PC-3 (cell line): ENCODE results near the gene PPP1R13B. TPM values are rescaled to one million over a fixed set of nuclear protein-coding genes. Genes with fewer than 3 reads are reported as not detected.
A peak's percentile ranks its signal among the peaks of the same experiment; 100 is the strongest.
"Not testable (repeated sequence)": the region's sequence is repeated elsewhere in the genome, so short reads cannot be mapped to it uniquely, and the experiment has no call there.

Experiments used
- ATAC-seq: fragments of 200-7000 bp; cut with Tn5 transposase; 2 replicates; pipeline ENCODE4 v1.9.1; 2020; ENCODE audit warnings: mild to moderate bottlenecking, moderate library complexity
- BruUV-seq: library from RNA; stranded (reverse); fragments of 400-500 nt; replicated peaks from 2 replicates; lab custom pipeline; 2021; lab: Mats Ljungman, UMichigan
- CTCF ChIA-PET: fragments of 300-600 bp; sonication (Branson Sonifier 250); formaldehyde crosslinking; loops from one replicate; lab custom pipeline; 2022; ENCODE audit warnings: antibody characterized with exemption; lab: Charles Lee
- POLR2A ChIA-PET: fragments of 300-600 bp; sonication (Branson Sonifier 250); formaldehyde crosslinking; loops from one replicate; lab custom pipeline; 2022; ENCODE audit warnings: antibody characterized with exemption; ENCODE audit not compliant: unreplicated experiment; lab: Charles Lee
- DNase-seq: peaks from one replicate; pipeline ENCODE4 v3.0.0-alpha.2; 2015
- H2AFZ ChIP-seq: fragments of 300-600 bp; sonication (generic); 2 replicates; pipeline ENCODE4 v1.6.0; 2016; ENCODE audit warnings: antibody characterized with exemption, low read length
- H3F3A ChIP-seq: fragments of 300-600 bp; sonication (generic); one replicate; pipeline ENCODE4 v1.6.0; 2017; ENCODE audit warnings: antibody characterized with exemption, low read length, control low read depth, mild to moderate bottlenecking; ENCODE audit not compliant: unreplicated experiment
- H3K27ac ChIP-seq: fragments of 300-600 bp; sonication (generic); 2 replicates; pipeline ENCODE4 v1.5.1; 2016; ENCODE audit warnings: mild to moderate bottlenecking, low read length
- H3K27me3 ChIP-seq: fragments of 300-600 bp; sonication (generic); 2 replicates; pipeline ENCODE4 v1.6.1; 2016; ENCODE audit warnings: low read length, mixed read lengths
- H3K36me3 ChIP-seq: fragments of 300-600 bp; sonication (generic); 2 replicates; pipeline ENCODE4 v1.6.1; 2016; ENCODE audit warnings: low read depth, mixed run types, low read length, mixed read lengths
- H3K4me1 ChIP-seq: fragments of 300-600 bp; sonication (generic); 2 replicates; pipeline ENCODE4 v1.5.1; 2016; ENCODE audit warnings: low read length; ENCODE audit not compliant: insufficient read depth
- H3K4me2 ChIP-seq: fragments of 300-600 bp; sonication (generic); 2 replicates; pipeline ENCODE4 v1.6.0; 2016; ENCODE audit warnings: low read length
- H3K4me3 ChIP-seq: fragments of 300-600 bp; sonication (generic); 2 replicates; pipeline ENCODE4 v1.5.1; 2016; ENCODE audit warnings: mild to moderate bottlenecking, low read length, mixed read lengths
- H3K79me2 ChIP-seq: fragments of 300-600 bp; sonication (generic); 2 replicates; pipeline ENCODE4 v1.6.1; 2017; ENCODE audit warnings: low read length, mixed read lengths
- H3K9ac ChIP-seq: fragments of 300-600 bp; sonication (generic); 2 replicates; pipeline ENCODE4 v1.6.0; 2016; ENCODE audit warnings: mild to moderate bottlenecking, low read length
- H3K9me2 ChIP-seq: fragments of 300-600 bp; sonication (generic); replicated peaks from 2 replicates; pipeline ENCODE4 v1.6.1; 2016; ENCODE audit warnings: mixed run types, low read length, mixed read lengths
- H3K9me3 ChIP-seq: fragments of 300-600 bp; sonication (generic); 2 replicates; pipeline ENCODE4 v1.6.1; 2016; ENCODE audit warnings: low read length, mixed read lengths
- H4K20me1 ChIP-seq: fragments of 300-600 bp; sonication (generic); 2 replicates; pipeline ENCODE4 v1.6.1; 2016; ENCODE audit warnings: low read length, mixed read lengths
- CTCF ChIP-seq: fragments of 300-600 bp; sonication (generic); conservative IDR thresholded peaks from 2 replicates; pipeline ENCODE4 v1.5.1; 2017; ENCODE audit warnings: antibody characterized with exemption, low read depth, mild to moderate bottlenecking, low read length
- EZH2 ChIP-seq: fragments of 300-600 bp; sonication (generic); IDR thresholded peaks from one replicate; pipeline ENCODE4 v1.6.1; 2017; ENCODE audit warnings: antibody characterized with exemption, mild to moderate bottlenecking, low read length; ENCODE audit not compliant: unreplicated experiment
- EZH2phosphoT487 ChIP-seq: fragments of 300-600 bp; sonication (generic); IDR thresholded peaks from 2 replicates; pipeline ENCODE4 v1.6.1; 2018; ENCODE audit warnings: mild to moderate bottlenecking, antibody characterized with exemption, low read length, borderline replicate concordance
- intact Hi-C: fragments of 100-400 bp; cut with micrococcal nuclease; formaldehyde crosslinking; loops from 2 replicates; pipeline ENCODE4 v1.9.0; 2023
- total RNA-seq: library from RNA; depleted of rRNA; stranded (reverse); fragments of >200 nt; gene quantifications from 2 replicates; pipeline ENCODE4 v1.2.3, GENCODE V29; 2014

Gene PPP1R13B
- total RNA-seq, 1 experiment from 2014 or later: 13.0 TPM

GRCh38 chr14:103889313-103890051 is 42.1 kb upstream of the PPP1R13B start:
- BruUV-seq: no TSS peak

GRCh38 chr14:103889002-103889312 is 41.6 kb upstream of the PPP1R13B start:
- POLR2A ChIA-PET: interaction anchor here (0.6 kb wide), 1 partner anchor 264 kb away, joined by 7 read pairs; no protein-coding TSS in a partner anchor
- H3K9me2 ChIP-seq, intact Hi-C loops, H3K4me3 ChIP-seq, BruUV-seq, H3K27ac ChIP-seq, H3K79me2 ChIP-seq, H3K9ac ChIP-seq, H3K4me1 ChIP-seq, H3K36me3 ChIP-seq, H3F3A ChIP-seq, ATAC-seq, H3K4me2 ChIP-seq, H4K20me1 ChIP-seq, H3K9me3 ChIP-seq, DNase-seq, H3K27me3 ChIP-seq: not testable (repeated sequence)
- H2AFZ ChIP-seq: 0 out of 2 replicates have a peak overlapping the region, but pooled peaks have one; percentile 6
- CTCF ChIA-PET: interaction anchor here (0.6 to 0.9 kb wide), 2 partner anchors 81 to 124 kb away, joined by 3 to 4 read pairs; no protein-coding TSS in a partner anchor

More at GRCh38 chr14:103889313-103890051, 42.1 kb upstream of the PPP1R13B start:
- ChIA-PET POLR2A (no interaction called here), CTCF (interaction anchor here (0.9 kb wide), 1 partner anchor 81 kb away, joined by 3 read pairs; no protein-coding TSS in a partner anchor)
- DNase-seq: peak; percentile 7
- 0 out of 2 replicates have a peak, but pooled peaks cover 3% of the 10 kb centered on the region for H3K4me1 ChIP-seq
- TF ChIP-seq EZH2: no peak
- no peak for TF ChIP-seq EZH2phosphoT487
- TF ChIP-seq CTCF: no peak
- no peaks in the 10 kb centered on the region for H3K9me2 ChIP-seq
- H3K27me3 ChIP-seq: no peaks in the 10 kb centered on the region
- peak; percentile 80 for ATAC-seq
- no peaks in the 10 kb centered on the region for H3K79me2 ChIP-seq
- H2AFZ ChIP-seq: 0 out of 2 replicates have a peak overlapping the region, but pooled peaks have one; percentile 6
- H3K4me3 ChIP-seq: no peak overlapping the region
- H3K36me3 ChIP-seq: no peaks in the 10 kb centered on the region
- no peak overlapping the region for H3K9ac ChIP-seq
- no peak overlapping the region for H3K27ac ChIP-seq
- H4K20me1 ChIP-seq: no peaks in the 10 kb centered on the region
- H3K9me3 ChIP-seq: no peaks in the 10 kb centered on the region
- no peak overlapping the region for H3K4me2 ChIP-seq
- no peaks in the 10 kb centered on the region for H3F3A ChIP-seq
- intact Hi-C loops: no loop called here

GRCh38 chr14:103887557-103888115 is 40.3 kb upstream of the PPP1R13B start:
- no peaks in the 10 kb centered on the region for H3K9me2 ChIP-seq

More at GRCh38 chr14:103887557-103888115, 40.3 kb upstream of the PPP1R13B start:
- no peaks in the 10 kb centered on the region for H3K9me3 ChIP-seq
- no peak for TF ChIP-seq CTCF
- no peak for TF ChIP-seq EZH2phosphoT487
- TF ChIP-seq EZH2: no peak
- 0 out of 2 replicates have a peak, but pooled peaks cover 3% of the 10 kb centered on the region for H3K4me1 ChIP-seq
- H4K20me1 ChIP-seq: no peaks in the 10 kb centered on the region
- intact Hi-C loops: no loop called here
- H3F3A ChIP-seq: no peaks in the 10 kb centered on the region
- DNase-seq: no peak
- no peak overlapping the region for H3K4me2 ChIP-seq
- BruUV-seq: no TSS peak
- H3K36me3 ChIP-seq: no peaks in the 10 kb centered on the region
- no peak overlapping the region for H2AFZ ChIP-seq
- no peak for ATAC-seq
- ChIA-PET POLR2A (no interaction called here), CTCF (no interaction called here)
- no peak overlapping the region for H3K9ac ChIP-seq
- H3K79me2 ChIP-seq: no peaks in the 10 kb centered on the region
- no peak overlapping the region for H3K4me3 ChIP-seq
- no peaks in the 10 kb centered on the region for H3K27me3 ChIP-seq
- H3K27ac ChIP-seq: no peak overlapping the region
